Measurements from ENCODE around the gene SLC7A1.
"Not testable (repeated sequence)": the region's sequence is repeated elsewhere in the genome, so short reads cannot be mapped to it uniquely, and the experiment has no call there.

DNA sequence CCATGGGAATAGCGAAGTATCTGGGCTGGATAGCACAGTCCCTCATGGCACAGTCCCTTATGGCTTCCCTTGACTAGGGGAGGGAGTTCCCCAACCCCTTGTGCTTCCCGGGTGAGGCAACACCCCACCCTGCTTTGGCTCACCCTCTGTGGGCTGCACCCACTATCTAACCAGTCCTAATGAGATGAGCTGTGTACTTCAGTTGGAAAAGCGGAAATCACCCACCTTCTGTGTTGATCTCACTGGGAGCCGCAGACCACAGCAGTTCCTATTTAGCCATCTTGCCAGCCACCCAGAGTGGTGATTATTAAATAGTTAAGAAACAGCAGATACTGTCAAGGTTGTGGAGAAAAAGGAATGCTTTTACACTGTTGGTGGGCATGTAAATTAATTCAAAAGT, 41.3 kb upstream of the SLC7A1 start:
- not testable (repeated sequence) for TF ChIP-seq CTCF, POLR2A (IDR thresholded peaks at IDR 0.05)
